OCI-LY1 (cell line): ENCODE results near the gene IL15.

Experiments
- H2AFZ ChIP-seq: fragments of 200-600 bp; sonication (generic), shearing (Covaris generic); 2 replicates; pipeline ENCODE4 v1.6.0; 2014; ENCODE audit warnings: antibody characterized with exemption, mild to moderate bottlenecking, low read length
- H3F3A ChIP-seq: fragments of 200-600 bp; sonication (generic), shearing (Covaris generic); 2 replicates; pipeline ENCODE4 v1.6.0; 2014; ENCODE audit warnings: mild to moderate bottlenecking, antibody characterized with exemption, low read length, moderate library complexity; ENCODE audit not compliant: insufficient read depth
- H3K27ac ChIP-seq: fragments of 200-600 bp; sonication (generic); 2 replicates; pipeline ENCODE4 v1.5.1; 2014; ENCODE audit warnings: low read length, mixed run types, mild to moderate bottlenecking, low read depth; ENCODE audit not compliant: poor library complexity, severe bottlenecking
- H3K27me3 ChIP-seq: fragments of 200-600 bp; sonication (generic); 2 replicates; pipeline ENCODE4 v1.6.0; 2014; ENCODE audit warnings: antibody characterized with exemption, mild to moderate bottlenecking, low read length, moderate library complexity; ENCODE audit not compliant: insufficient read depth
- H3K36me3 ChIP-seq: fragments of 200-600 bp; sonication (generic); 2 replicates; pipeline ENCODE4 v1.6.1; 2014; ENCODE audit warnings: mild to moderate bottlenecking, antibody characterized with exemption, low read length, moderate library complexity, mixed read lengths; ENCODE audit not compliant: insufficient read depth
- H3K4me1 ChIP-seq: fragments of 200-600 bp; sonication (generic); 2 replicates; pipeline ENCODE4 v1.5.1; 2014; ENCODE audit warnings: mild to moderate bottlenecking, low read length, moderate library complexity; ENCODE audit not compliant: insufficient read depth, severe bottlenecking
- H3K4me2 ChIP-seq: fragments of 200-600 bp; sonication (generic), shearing (Covaris generic); 2 replicates; pipeline ENCODE4 v1.6.1; 2014; ENCODE audit warnings: low read length
- H3K4me3 ChIP-seq: fragments of 200-600 bp; sonication (generic); 2 replicates; pipeline ENCODE4 v1.5.1; 2014; ENCODE audit warnings: low read length, low read depth, mild to moderate bottlenecking, mixed read lengths; ENCODE audit not compliant: poor library complexity, severe bottlenecking
- H3K79me2 ChIP-seq: fragments of 200-600 bp; shearing (Covaris generic); 2 replicates; pipeline ENCODE4 v1.6.1; 2016; ENCODE audit warnings: mixed run types, low read length, mixed read lengths; ENCODE audit not compliant: insufficient read depth
- H3K9ac ChIP-seq: fragments of 200-600 bp; sonication (generic), shearing (Covaris generic); 2 replicates; pipeline ENCODE4 v1.6.1; 2014; ENCODE audit warnings: mild to moderate bottlenecking, low read length, mixed read lengths
- H3K9me2 ChIP-seq: fragments of 200-600 bp; sonication (generic), shearing (Covaris generic); 2 replicates; pipeline ENCODE4 v1.6.1; 2014; ENCODE audit warnings: low read depth, mild to moderate bottlenecking, low read length, mixed read lengths
- H3K9me3 ChIP-seq: fragments of 200-600 bp; shearing (Covaris generic); 2 replicates; pipeline ENCODE4 v1.6.1; 2014; ENCODE audit warnings: low read length, mixed read lengths
- H4K20me1 ChIP-seq: fragments of 200-600 bp; sonication (generic), shearing (Covaris generic); 2 replicates; pipeline ENCODE4 v1.6.0; 2016; ENCODE audit warnings: mild to moderate bottlenecking, low read length; ENCODE audit not compliant: insufficient read depth
- EZH2 ChIP-seq: fragments of 200-600 bp; sonication (generic), shearing (Covaris generic); IDR thresholded peaks from 2 replicates; pipeline ENCODE4 v1.8.0; 2017; ENCODE audit warnings: borderline replicate concordance, mixed run types, mild to moderate bottlenecking, antibody characterized with exemption, low read length, moderate library complexity, mixed read lengths
- TF ChIP-seq, protein P1 (sequence below): fragments of 200-600 bp; sonication (generic), shearing (Covaris generic); IDR thresholded peaks from 2 replicates; pipeline ENCODE4 v1.5.1; 2017; ENCODE audit warnings: mild to moderate bottlenecking, antibody characterized with exemption, low read length, moderate library complexity, mixed read lengths

The IL15 gene

DNA sequence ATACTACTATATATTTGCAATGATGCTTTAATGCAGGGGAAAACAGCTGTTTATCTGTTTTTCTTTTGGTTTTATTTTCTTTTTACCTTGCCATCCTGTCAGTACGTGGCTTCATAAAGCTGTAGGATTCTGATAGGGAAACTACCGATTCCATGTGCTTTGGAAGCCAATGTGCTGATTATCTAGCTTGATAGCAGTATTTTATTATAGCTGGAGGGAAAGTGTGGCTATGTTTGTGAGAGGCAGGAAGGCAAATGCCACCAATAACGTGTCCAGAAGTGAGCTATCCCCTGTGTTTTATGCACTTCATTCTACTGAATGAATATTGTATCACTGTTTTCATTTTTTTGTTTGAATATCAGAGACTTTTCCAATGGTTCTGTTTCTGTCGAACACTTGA is 43.7 kb downstream of the IL15 start:
- Histone ChIP-seq H3K79me2 (no peaks in the 10 kb centered on the region), H3K9ac (no peak overlapping the region), H3K4me3 (no peak overlapping the region), H3K27me3 (no peaks in the 10 kb centered on the region), H3K9me2 (no peaks in the 10 kb centered on the region), H2AFZ (no peak overlapping the region), H3K36me3 (no peaks in the 10 kb centered on the region), H3K9me3 (no peaks in the 10 kb centered on the region), H3K4me1 (no peaks in the 10 kb centered on the region), H3K4me2 (no peak overlapping the region), H4K20me1 (no peaks in the 10 kb centered on the region), H3K27ac (no peak overlapping the region), H3F3A (no peaks in the 10 kb centered on the region)
- TF ChIP-seq EZH2, result no peak
- TF ChIP-seq, protein P1, sequence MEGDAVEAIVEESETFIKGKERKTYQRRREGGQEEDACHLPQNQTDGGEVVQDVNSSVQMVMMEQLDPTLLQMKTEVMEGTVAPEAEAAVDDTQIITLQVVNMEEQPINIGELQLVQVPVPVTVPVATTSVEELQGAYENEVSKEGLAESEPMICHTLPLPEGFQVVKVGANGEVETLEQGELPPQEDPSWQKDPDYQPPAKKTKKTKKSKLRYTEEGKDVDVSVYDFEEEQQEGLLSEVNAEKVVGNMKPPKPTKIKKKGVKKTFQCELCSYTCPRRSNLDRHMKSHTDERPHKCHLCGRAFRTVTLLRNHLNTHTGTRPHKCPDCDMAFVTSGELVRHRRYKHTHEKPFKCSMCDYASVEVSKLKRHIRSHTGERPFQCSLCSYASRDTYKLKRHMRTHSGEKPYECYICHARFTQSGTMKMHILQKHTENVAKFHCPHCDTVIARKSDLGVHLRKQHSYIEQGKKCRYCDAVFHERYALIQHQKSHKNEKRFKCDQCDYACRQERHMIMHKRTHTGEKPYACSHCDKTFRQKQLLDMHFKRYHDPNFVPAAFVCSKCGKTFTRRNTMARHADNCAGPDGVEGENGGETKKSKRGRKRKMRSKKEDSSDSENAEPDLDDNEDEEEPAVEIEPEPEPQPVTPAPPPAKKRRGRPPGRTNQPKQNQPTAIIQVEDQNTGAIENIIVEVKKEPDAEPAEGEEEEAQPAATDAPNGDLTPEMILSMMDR, result no peak

DNA sequence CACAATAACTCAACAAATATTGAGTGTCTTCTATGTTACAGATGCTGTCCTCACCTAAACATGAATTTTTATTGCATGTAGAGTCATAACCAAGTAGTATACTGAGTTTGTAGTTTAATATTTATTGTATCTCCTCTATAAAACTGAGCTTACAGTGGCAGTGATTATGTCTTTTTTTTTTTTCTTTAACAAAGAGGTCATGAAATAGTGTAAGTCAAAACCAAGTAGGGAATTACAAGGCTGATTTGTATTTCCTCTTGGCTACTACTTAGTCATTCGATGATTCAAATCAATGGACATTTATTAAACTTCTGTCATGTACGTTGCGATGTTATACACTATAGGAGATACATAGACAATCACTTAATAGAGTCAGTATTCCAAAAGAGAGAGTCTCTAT is 48.4 kb downstream of the IL15 start:
- Histone ChIP-seq H3K9me3 (no peaks in the 10 kb centered on the region), H3K9me2 (no peaks in the 10 kb centered on the region), H3K4me2 (no peak overlapping the region), H3K9ac (no peak overlapping the region), H4K20me1 (no peaks in the 10 kb centered on the region), H3F3A (no peaks in the 10 kb centered on the region), H3K79me2 (no peaks in the 10 kb centered on the region), H3K27ac (no peak overlapping the region), H3K4me3 (no peak overlapping the region), H3K36me3 (no peaks in the 10 kb centered on the region), H2AFZ (no peak overlapping the region), H3K4me1 (no peaks in the 10 kb centered on the region), H3K27me3 (no peaks in the 10 kb centered on the region)
- no peak for TF ChIP-seq EZH2
- TF ChIP-seq, protein P1, result no peak

DNA sequence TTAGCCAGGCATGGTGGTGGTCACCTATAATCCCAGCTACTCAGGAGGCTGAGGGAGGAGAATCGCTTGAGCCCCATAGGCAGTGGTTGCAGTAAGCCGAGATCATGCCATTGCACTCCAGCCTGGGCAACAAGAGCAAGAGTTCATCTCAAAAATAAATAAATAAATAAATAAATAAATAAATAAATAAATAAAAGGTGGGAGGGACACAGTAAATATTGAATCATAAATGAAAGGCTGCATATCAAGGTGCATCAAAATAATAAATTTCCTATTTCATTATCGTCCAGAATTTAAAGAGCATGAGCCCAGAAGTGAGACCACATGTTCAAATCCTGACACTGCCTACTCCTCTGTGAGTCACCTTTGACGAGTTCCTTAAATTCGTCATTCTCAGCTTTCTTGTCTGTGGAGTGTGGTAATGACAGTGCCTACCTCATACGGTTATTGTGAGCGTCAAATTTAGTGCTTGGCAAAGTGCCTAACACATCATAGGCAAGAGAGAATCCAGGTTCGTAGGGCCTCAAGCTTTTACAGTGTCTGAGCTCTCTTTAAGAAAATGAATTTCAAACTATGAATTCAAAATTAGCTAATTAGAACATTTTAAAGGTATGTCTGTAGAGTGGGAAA is 49.9 kb downstream of the IL15 start:
- H2AFZ ChIP-seq, result no peak overlapping the region
- H3K27ac ChIP-seq, result no peak overlapping the region
- H3K36me3 ChIP-seq, result no peaks in the 10 kb centered on the region
- no peaks in the 10 kb centered on the region for H3K4me1 ChIP-seq
- no peaks in the 10 kb centered on the region for H4K20me1 ChIP-seq
- no peaks in the 10 kb centered on the region for H3F3A ChIP-seq
- no peak overlapping the region for H3K9ac ChIP-seq
- no peak overlapping the region for H3K4me3 ChIP-seq
- H3K27me3 ChIP-seq, result no peaks in the 10 kb centered on the region
- H3K9me2 ChIP-seq, result no peaks in the 10 kb centered on the region
- no peaks in the 10 kb centered on the region for H3K79me2 ChIP-seq
- H3K9me3 ChIP-seq, result no peaks in the 10 kb centered on the region
- TF ChIP-seq, protein P1, result no peak
- no peak for TF ChIP-seq EZH2
- no peak overlapping the region for H3K4me2 ChIP-seq
